NCI-H146 treated with DMSO at 0.1 percent for 48 hours (cell line): ENCODE measurements around the gene S100A1.

Source experiments
- DNase-seq: peaks from one replicate; lab custom pipeline; 2025; ENCODE audit not compliant: unreplicated experiment; lab: John Stamatoyannopoulos, UW

S100A1 gene

DNA sequence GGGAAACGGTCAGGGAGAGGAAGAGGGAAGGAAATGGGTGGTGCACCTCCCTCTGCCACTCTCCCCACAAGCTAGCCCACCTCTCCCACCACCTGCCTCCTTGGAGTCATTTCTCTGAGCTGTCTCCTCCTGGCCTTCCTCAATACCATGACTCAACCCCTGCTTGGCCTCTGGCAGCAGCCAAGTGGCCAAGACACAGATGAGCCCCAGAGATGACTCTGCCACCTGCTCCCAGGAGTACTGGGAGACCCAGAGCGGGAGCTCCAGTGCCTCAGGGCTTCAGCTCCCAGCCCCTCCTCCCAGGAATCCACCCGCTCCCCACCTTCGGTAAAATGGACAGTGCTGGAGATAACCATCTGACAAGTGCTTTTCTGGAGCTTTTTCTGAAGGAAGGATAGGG lies 17.9 kb upstream of the S100A1 start:
- DNase-seq: no peak

DNA sequence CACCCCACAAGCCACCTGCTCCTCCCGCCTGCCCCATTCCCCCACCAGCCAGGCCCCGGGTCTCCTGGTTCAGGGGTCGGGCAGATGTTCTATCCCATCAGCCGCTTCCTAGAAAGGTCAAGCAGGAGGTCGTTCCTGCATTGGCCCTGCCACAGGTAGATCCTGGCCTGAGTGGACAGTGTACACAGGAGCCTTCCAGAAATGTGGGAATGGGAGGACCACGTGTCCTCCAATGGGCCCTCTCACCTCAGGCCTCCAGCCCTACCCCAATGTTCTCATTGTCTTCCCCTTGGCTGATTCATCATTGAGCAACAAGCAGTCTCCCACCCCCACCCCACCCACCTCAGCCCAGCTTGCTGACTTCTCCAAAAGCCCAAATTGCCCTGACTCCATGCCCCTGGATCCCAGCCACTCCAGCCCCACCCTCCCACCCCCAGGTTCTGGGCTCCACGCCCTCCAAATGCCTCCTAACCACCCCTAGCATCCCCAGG lies 17.4 kb upstream of the S100A1 start:
- no peak for DNase-seq

DNA sequence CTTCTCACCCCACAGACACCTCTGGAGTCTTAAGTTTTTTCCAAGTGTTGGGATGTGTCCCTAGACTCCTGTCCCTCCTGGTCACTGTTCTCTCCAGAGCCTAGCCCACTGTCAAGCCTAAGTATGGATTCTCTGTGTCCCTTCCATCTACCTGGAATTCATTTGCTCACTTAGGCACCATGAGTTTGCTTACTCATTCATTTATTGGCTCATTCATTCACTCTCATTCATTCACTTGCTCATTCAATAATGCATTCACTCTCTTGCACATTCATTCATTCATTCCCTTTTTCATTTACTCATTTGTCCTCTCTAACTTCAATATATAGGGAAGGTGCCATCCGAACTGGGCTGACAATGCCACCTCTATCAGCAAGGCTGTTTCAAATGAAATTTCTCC lies 16.9 kb upstream of the S100A1 start:
- no peak for DNase-seq

DNA sequence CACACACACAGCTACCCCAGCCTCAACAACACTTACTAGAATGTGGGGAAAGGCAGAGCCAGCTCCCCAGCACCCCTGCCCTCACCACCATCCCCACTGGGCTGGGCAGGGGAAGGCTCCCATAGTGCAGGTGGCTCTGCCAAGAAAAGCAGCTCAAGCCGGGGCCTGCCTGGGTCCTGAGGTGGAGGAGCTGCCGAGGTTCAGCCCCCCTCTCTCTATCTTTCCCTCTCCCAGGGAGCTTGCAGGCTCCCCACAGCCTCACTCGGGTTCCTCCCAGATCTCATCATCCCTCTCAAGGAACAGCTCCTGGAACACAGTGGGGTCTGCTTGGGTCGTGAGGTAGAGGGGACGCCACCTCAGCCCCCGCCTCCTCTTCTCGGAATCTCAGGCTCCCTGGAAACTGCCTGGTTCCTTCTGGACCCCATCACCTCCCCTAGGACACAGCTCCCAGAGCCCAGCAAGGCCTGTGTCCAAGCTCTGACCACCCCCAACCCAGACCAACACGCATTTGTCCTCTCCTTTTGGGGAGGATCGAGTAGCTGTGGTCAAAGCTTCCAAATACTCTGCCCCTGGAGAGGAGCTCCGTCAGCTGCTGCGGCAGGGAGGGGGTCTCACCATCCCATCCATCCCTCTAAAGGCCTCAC lies 16.0 kb upstream of the S100A1 start:
- no peak for DNase-seq

DNA sequence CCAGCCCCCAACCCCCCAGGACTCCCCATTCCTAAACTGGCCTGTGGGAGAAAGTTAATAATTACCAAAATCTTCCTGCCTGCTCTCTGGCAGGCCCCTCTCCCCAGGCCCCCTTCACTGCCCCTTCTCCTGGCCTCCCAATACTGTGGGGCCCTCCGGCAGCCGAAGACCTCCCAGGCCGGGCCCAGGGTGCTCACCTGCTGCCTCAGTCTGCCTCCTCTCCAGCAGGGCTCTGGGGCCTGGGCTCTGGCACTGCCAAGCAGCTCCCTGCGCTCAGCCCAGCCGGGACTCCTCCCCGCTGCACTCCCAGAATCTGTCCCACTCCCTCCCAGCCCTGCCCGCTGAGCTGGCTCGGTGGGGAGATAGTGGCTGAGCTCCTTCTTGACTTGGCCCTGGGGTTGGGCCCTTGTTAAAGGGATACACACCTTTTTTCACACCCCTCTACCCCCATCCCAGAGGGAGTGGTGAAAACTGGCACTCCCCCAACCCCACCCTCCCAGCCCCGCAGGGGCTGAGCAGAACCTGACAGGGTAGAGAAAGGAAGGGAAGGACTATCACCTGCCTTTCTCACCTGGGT lies 15.4 kb upstream of the S100A1 start, which contains the start of gene S100A16:
TSS of gene S100A16 (minus strand) at position 383 of the 577 bp plus-strand sequence. CDS start 4,986 bp downstream, outside the sequence.
- no peak for DNase-seq

DNA sequence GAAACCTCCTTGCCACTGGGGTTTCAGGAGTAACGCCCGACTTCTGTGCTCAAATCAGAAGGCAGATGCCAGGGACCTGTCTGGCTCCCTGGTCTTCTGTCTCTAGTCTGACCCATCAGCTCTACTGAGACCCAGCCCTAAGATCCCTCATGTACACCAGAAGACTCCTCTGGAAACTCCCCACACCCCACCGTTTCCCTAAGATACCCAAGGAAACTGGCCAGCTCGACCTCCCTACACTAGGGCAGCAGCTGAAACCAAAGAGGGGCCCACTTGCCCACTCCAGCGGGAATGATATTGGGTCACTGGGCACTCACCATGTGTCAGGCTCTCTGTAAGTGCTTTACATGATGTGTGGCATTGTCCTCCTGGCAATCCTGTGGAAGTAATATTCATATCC lies 14.8 kb upstream of the S100A1 start:
- DNase-seq: no peak

DNA sequence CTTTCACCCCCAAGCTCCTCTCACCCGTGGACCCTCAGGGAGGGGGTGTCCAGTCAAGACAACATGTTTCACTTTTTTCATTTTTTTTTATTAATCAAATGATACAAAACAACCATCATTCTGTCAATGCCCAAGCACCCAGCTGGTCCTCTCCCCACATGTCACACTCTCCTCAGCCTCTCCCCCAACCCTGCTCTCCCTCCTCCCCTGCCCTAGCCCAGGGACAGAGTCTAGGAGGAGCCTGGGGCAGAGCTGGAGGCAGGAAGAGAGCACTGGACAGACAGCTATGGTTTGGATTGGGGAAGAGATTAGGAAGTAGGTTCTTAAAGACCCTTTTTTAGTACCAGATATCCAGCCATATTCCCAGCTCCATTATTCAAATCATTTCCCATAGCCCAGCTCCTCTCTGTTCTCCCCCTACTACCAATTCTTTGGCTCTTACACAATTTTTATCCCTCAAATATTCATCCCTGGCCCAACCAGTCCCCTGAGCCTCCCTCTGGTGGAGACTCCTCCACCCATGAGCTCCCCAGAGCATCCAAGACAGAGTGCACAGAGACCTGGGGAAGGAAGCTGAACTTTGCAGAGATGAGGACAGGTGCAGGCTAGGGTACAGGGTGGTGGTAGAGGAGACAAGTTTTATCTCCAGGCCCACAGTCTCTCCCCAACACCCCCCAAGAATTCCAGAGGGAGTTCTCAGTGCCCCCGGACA lies 13.9 kb upstream of the S100A1 start:
- no peak for DNase-seq

DNA sequence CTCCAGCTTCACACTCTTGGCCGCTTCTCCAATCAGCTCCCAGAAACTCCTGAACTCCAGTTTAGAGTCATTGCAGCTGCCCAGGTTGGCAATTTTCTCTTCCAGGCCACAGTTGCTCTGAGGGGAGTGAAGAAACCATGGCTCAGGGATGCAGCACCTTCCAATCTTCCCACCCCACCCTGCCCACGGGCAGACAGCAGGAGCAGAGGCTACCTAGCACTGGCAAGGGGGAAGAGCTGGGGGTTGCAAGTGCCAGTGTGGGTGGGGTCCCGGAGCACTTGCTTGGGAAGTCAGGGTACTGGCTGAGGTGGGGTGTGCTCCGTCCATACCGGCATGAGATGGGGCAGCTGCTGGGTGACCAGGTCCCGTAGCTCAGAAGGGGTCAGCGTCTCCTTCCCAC lies 13.3 kb upstream of the S100A1 start:
- no peak for DNase-seq

DNA sequence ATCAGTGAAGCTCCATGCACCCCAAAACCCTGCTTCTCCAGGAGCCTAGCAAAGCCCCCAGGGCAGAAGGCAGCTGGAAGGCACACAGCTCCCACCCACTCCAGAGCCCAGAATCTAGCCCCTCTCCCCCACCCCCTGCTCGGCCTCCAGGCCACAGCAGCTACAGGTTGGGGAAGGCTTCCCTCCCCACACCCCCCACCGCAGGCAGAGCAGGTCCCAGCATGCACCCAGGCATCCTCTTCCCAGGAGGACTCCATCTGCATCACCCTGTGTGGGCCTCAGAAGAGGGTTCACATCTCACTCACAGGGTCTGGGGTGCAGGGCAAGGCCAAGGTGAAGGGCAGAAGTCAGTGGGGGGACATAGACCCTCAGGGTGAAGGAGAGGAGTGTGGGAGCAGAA lies 12.8 kb upstream of the S100A1 start:
- no peak for DNase-seq

DNA sequence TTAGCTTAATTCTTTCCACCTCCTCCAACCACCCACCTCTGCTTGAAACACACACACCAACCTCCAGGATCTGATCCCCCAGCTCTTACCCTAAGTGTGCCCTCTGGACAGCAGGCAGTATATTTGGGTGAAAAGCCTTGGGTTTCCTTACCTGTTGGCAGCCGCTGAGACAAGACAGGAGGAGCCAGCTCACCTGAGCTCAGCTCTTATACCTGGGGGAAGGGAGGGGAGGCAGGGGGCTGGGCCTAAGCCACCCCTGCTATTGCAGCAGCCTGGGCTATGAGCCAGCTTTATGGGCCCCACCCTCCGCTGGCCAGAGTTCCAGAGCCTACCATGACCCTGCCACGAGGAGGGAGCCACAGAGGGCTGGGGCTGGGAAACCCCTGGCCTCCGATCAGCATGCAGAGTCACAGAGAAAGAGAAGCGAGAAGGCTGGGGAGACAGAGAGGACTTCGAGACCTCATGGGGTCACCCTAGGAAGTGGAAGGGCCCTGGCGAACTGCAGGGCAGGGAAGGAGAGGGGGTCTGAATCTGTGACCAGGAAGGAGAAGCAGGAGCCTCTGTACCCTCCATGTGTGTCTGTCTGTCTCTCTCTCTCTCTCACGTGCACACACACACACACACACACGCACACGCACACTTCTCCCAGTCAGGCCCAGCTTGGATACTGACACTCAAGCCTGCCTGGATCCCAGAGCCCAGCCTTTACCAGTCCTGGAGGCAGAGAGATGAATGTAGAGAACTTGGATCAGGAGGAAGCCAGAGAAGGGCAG lies 11.9 kb upstream of the S100A1 start, which contains the start of gene S100A14:
TSS of gene S100A14 (minus strand) at position 182 of the 773 bp plus-strand sequence. CDS start 467 bp downstream, outside the sequence.
- DNase-seq: no peak

DNA sequence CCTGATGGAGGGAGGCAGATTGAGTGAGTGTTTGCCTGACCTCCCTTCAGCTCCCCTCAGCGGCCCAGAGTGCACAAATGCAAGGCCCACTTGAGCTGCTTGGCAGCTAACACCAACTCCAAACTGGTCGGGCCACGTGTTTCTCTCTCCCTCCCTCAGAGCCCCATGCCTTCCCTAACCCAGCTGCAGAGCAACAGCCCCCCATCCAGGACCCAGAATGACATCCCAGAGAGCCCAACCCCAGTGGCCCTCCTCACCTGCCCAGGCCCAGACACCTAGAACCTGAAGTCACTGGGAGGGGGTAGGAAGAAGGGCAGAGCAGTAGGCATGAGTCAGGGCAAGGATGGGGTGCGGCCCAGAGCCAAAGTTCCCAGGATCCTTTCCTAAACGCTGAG lies 11.3 kb upstream of the S100A1 start:
- no peak for DNase-seq

DNA sequence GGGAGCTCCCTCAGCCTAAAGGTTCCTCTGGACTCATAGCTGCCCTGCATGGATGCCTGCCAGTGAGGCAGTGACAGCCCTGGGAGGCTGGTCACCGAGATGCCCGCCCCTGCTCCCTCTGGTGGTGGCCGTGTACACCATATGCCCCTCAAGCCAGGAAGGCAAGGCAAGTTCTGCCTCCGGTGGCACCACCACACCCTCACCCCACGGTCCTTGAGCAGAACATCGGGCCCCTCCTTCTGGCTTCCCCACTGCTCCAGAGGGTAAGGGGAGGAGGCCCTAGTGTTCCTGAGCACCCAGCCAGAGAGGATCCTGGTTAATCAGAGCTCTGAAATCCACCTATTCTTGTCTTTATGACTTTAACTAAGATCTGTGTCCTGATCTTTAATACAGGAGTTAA lies 10.6 kb upstream of the S100A1 start:
- DNase-seq: no peak

DNA sequence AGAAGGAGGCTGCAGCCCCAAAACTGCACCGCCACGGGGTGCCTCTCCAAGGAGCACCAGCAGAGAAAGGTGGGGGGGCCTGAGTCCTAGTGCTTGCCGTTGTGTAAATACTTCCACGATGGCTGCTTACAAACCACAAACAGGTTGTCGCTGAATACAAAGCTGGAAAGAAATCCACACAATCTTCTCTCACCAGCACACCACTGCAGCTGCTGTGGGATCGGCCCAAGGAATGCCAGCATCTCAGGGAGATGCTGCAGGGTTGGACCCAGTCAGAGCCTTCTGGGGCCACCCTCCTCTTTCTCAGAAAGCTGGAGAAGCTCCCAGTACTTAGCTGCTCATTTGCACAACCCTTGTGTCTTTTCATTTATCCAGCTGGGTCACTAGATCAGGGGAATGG lies 9.1 kb upstream of the S100A1 start:
- DNase-seq: no peak

DNA sequence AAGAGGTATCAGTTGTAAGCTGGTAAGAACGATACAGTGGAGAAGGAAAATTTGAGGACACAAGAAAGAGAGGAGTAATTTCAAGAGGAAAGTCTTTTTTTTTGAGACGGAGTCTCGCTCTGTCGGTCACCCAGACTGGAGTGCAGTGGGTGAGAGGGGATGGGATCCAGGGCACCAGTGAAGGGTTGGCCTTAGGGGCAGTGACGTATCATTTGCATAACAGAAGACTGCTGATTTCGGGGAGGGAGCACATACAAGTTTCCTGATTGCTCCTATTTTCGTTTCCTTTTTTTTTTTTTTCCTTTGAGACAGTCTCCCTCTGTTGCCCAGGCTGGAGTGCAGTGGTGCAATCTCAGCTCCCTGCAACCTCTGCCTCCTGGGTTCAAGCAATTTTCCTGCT lies 5.1 kb upstream of the S100A1 start:
- no peak for DNase-seq

DNA sequence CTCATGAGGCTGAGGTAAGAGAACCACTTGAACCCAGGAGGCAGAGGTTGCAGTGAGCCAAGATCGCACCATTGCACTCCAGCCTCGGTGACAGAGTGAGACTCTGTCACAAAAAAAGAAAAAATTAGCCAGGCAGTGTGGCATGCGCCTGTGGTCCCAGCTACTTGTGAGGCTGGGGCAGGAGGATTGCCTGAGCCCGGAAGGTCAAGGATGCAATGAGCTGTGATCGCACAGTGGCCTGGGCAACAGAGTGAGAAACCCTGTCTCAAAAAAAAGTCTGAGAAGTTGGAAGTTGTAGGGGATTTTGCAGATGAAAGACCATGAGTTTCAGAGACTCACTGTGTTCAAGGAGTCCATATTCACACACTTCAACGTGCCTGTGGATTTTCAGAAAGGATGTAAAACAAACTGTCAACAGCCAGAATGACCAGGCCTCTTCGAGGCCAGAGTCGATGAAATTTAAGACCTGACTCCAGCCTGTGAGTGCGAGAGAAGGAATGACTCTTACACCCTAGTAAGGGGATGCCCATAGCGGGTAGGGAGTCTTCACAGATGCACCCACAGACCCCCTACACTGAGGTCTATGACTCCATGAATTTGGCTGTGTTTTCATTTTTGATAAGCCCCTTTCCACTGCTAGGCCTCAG lies 3.1 kb upstream of the S100A1 start:
- DNase-seq: no peak

DNA sequence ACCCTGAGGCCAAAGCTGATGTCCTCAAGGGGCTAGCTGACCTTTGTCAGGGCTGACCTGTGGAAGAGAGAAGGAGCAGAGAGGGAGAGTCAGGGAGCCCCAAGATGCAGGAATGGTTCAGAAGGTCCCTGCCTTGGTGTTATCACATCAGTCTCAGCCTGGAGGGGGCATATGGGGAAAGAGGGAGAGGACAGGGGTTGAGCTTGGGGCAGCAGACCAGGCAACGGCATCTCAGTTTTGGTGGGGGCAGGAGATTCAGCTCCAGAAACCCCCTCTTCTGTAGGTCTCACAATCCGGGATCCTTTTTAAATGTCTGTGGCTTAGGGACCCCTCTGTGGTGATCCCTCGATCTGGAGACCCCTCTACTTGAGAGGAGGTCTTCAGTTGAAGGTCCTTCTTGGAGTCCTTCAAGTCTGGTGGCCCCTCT lies 1.7 kb upstream of the S100A1 start:
- DNase-seq: no peak

DNA sequence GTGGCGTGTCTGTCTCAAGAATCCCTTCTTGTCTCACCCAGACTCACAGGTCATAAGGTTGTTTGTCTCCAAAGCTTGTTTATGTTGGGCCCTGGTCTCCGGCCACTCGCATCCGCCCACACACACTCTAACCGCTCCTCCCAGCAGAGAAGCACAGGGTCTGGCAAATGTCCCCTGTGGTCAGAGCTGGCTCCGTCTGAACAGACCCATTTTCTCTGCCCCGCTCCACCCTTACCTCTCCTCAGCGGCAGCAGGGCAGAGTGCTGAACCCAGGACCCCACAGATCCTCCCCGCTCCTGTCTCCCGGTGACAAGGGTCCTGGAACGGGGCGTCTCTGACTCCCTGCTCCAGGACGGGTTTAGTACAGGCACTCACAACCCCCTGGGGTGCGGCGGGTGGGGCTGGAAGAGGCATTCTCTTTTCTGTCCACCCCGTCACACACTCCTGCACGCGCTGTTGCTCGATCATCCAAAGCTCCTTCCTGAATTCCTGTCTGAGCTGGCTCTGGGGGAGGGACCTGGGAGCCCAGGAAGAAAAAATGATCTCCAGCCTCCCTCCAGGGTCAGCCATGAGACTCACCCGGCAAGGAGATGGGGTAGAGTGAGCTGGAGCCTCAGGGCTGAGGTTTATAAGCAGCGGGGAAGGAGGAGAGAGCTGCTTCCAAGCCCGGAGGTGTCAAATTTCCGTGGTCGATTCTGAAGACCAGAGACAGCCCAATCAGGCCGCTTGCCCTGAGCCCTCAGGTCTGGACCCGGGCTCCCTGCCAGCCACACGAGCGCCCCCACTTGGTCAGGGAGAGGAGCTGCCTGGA lies 1.1 kb upstream of the S100A1 start, which contains the start of gene S100A13:
TSS of gene S100A13 (minus strand) at position 602 of the 811 bp plus-strand sequence. CDS start 1,033 bp downstream, outside the sequence.
- peak; percentile 90 for DNase-seq

DNA sequence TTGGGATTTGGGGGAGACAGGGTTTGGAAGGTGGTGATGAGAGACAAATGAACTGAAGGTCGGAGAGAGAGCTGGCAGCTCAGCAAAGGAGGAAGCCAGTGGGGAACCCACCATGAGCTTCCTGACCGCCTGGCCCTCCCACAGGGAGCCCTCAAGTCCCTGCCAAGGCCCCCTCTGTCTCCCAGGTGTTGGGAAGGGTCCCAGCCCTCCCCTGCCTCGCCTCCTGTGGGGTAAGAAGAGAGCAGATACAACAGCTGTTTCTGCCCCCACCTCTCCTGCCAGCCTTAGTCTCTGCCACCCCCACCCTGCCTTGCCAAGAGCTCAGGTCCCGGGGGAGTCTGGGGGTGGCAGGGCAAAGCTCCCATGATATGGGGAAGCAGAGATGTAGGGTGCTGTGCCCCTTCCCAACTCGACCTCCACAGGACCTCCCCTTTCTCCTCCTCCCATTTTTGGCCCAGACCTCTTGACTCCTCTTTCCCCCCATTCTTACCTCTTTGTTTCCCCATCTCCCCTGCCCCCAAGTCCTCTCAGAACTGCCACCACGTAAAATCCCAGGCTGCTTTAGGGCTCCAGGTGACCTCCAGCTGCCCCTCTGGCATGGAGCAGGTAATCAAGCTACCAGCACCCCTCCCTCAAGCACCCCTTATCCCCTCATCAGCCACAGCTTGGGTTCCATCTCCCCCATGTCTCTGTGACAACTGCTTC lies 556 bp downstream of the S100A1 start:
- DNase-seq: no peak

DNA sequence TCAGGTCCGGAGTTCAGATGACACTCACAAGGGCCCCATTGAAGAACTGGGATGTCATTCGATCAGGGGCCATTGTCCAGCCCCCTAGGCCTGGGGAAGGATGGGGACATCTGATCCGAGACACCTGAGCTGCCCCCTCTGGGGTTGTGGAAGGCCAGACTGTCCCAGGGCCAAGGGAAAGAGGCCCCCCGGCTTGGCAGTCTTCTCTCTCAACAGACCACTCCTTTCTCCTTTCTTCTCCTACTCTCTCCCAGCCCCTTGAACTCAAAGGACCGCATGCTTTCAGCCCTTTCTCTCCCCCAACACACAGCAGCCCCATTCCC lies 1.1 kb downstream of the S100A1 start:
- no peak for DNase-seq
